T1000 (cell line): ENCODE measurements around the gene RGMB.

ENCODE experiments used
- DNase-seq: peaks from one replicate; lab custom pipeline; 2025; ENCODE audit warnings: mixed read lengths; lab: John Stamatoyannopoulos, UW

Gene RGMB

DNA sequence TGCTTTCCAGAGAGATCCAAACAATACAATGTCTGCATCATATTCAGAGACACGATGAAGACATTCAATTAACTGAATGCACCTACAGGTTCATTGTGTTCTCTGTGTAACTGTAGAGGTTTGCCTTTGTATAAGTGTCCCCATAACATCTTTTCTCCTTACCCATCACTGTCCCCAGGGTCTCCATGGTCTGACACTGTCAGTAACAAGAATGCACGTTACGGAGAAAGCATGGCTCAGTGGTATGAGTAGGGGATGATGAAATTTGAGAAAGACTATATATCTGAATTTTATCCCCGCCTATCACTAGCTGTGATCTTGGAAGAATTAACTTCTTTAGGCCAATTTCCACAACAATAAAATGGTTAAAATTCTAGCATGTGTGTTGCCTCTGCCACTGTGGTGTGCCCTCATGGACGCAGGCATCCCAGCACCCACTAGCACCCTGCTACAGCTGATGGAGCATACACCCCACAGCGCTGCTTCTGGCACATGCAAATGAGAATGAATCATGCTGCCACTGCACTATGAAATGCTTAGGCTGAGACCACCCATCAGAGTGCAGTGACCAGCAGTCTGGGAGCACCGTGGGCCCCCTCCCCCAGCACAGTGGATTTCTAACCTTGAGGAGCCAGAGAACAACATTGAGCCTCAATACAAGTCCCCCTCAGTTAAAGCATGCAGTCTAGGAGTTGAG is 54.3 kb downstream of the RGMB start:
- DNase-seq: no peak

DNA sequence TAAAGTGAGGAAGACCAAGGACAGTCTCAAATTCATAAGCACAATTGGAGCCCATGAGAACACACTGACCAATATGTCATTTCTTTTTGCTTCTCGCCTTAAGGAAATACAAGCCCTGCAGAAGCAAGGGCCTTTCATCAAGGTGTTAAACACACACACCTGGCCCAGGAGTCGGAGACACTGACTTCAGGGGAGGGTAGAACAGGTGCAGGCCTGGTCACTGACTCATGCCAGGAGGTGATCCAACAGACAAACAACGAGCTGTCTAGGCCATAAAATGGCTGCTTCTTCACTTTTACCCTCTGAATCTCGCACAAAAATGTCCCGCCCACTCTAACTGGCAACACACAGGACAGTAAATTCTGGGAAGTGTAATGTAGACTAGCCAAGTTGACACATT is 62.7 kb downstream of the RGMB start:
- no peak for DNase-seq

DNA sequence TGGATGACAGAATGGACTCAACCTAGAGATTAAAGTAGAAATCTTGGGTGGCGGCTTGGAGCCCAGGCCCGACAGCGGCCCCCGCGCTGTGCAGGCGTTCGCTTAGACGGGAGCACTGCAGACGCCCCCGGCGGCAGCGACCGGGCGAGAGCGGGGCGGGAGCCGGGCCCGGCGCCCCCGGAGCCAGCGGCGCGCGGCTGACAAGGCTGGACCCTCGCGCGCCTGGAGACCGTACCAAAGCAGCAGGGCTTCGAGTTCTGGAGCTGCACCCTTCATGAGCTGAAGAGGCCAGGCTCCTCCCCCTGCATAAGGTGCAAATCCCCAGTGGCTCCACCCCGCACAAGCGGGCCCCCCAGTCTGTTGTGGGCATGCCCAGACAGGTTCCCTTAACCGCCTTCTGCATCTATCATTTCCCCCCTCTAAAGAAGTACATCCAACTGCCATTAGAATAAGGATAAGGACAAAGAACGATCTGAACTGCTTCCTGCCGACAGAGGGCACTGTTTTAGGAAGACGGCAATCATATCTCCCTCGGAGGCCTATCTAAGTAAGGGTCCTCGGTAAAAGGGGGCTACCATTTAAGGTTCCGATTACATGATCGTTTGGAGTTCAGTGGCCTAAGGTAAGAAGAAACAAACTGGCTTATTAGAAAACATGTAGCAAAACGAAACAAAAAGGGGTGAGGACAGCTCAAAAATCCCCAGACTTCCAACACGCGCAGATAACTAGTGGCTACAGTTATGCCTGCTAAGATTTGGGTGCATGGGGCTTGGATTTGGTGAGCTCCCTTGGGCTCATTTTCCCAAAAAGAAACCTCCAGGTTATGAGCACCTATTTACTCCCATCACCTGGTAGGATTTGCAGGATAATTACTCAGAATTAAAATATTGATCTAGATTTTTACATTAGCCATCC is 66.3 kb downstream of the RGMB start:
- DNase-seq: no peak

DNA sequence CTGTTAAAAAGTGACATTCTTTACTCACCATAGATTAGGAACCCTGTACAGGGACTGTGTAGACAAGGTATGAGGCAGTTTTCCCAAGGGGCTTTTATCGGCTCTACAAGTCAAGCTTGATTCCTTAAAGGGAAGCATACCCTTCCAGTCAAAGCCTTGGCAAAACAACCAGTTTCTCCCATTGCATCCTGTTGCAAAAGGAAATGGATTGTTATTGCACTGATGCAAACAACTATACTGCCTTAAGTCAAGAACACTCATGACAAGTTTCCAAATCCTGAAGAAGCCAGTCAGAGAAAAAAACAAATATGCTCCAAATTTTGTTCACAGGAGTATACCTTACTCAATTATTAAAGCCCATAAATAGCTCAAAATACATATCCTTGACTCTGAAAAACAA is 67.5 kb downstream of the RGMB start:
- no peak for DNase-seq

- no peak for DNase-seq
Measured at GRCh38 chr5:98843481-98843880, 70.0 kb downstream of the RGMB start.

- no peak for DNase-seq
Measured at GRCh38 chr5:98844865-98845264, 71.4 kb downstream of the RGMB start.

GRCh38 chr5:98845878-98846277 is 72.4 kb downstream of the RGMB start:
- DNase-seq: no peak
